GM23338 (cell line): ENCODE data around the gene DUSP9. TPM values are rescaled to one million over a fixed set of nuclear protein-coding genes. Genes with fewer than 3 reads are reported as not detected.

Experiments
- ATAC-seq: fragments of 200-7000 bp; cut with Tn5 transposase; 3 replicates; pipeline ENCODE4 v1.9.1; 2020
- DNase-seq: peaks from one replicate; pipeline ENCODE4 v3.0.0-alpha.2; 2015; ENCODE audit warnings: low spot score
- H2AFZ ChIP-seq: fragments of 200-600 bp; sonication (generic); 2 replicates; pipeline ENCODE4 v1.8.0; 2016; ENCODE audit warnings: antibody characterized with exemption, mild to moderate bottlenecking, moderate library complexity
- H3F3A ChIP-seq: fragments of 200-600 bp; sonication (generic); replicated peaks from 2 replicates; pipeline ENCODE4 v1.8.0; 2017; ENCODE audit warnings: antibody characterized with exemption, mixed run types, low read depth
- H3K27ac ChIP-seq: fragments of 200-600 bp; sonication (generic); 2 replicates; pipeline ENCODE4 v1.6.1; 2016; ENCODE audit warnings: low read depth
- H3K27me3 ChIP-seq: fragments of 200-600 bp; sonication (generic); 2 replicates; pipeline ENCODE4 v1.8.0; 2016; ENCODE audit warnings: mild to moderate bottlenecking, mixed run types, moderate library complexity; ENCODE audit not compliant: insufficient read depth
- H3K36me3 ChIP-seq: fragments of 200-600 bp; sonication (generic); 2 replicates; pipeline ENCODE4 v1.8.0; 2016; ENCODE audit warnings: mild to moderate bottlenecking; ENCODE audit not compliant: insufficient read depth
- H3K4me1 ChIP-seq: fragments of 200-600 bp; sonication (generic); 2 replicates; pipeline ENCODE4 v1.8.0; 2016; ENCODE audit warnings: mild to moderate bottlenecking, moderate library complexity; ENCODE audit not compliant: insufficient read depth
- H3K4me2 ChIP-seq: fragments of 200-600 bp; sonication (generic); 2 replicates; pipeline ENCODE4 v1.7.1; 2017; ENCODE audit warnings: mixed run types
- H3K4me3 ChIP-seq: fragments of 200-600 bp; sonication (generic); 2 replicates; pipeline ENCODE4 v1.6.1; 2016; ENCODE audit warnings: mixed run types
- H3K79me2 ChIP-seq: fragments of 200-600 bp; sonication (generic); replicated peaks from 2 replicates; pipeline ENCODE4 v1.8.0; 2017; ENCODE audit warnings: mild to moderate bottlenecking; ENCODE audit not compliant: insufficient read depth
- H3K9me2 ChIP-seq: fragments of 200-600 bp; sonication (generic); 2 replicates; pipeline ENCODE4 v1.8.0; 2017; ENCODE audit not compliant: insufficient read depth
- H4K20me1 ChIP-seq: fragments of 200-600 bp; sonication (generic); replicated peaks from 2 replicates; pipeline ENCODE4 v1.8.0; 2017; ENCODE audit warnings: mild to moderate bottlenecking; ENCODE audit not compliant: insufficient read depth
- H3K27ac Mint-ChIP-seq: 2 replicates; pipeline ENCODE4 v1.8.0; 2020; ENCODE audit warnings: inconsistent platforms, mild to moderate bottlenecking, moderate library complexity, mixed read lengths
- H3K27me3 Mint-ChIP-seq: 3 replicates; pipeline ENCODE4 v1.8.0; 2022; ENCODE audit warnings: low read depth, mild to moderate bottlenecking, moderate library complexity, mixed read lengths, inconsistent platforms; ENCODE audit not compliant: insufficient read depth, poor library complexity
- H3K36me3 Mint-ChIP-seq: 3 replicates; pipeline ENCODE4 v1.8.0; 2021; ENCODE audit warnings: low read depth, mild to moderate bottlenecking, inconsistent platforms, moderate library complexity, mixed read lengths
- H3K4me1 Mint-ChIP-seq: 3 replicates; pipeline ENCODE4 v1.8.0; 2020; ENCODE audit warnings: mild to moderate bottlenecking, inconsistent platforms, mixed read lengths
- H3K4me3 Mint-ChIP-seq: 3 replicates; pipeline ENCODE4 v1.8.0; 2021; ENCODE audit warnings: moderate library complexity, mild to moderate bottlenecking, inconsistent platforms, mixed read lengths
- H3K9me3 Mint-ChIP-seq: 3 replicates; pipeline ENCODE4 v1.8.0; 2020; ENCODE audit warnings: moderate library complexity, mild to moderate bottlenecking, inconsistent platforms, mixed read lengths
- CREB1 ChIP-seq: fragments of 250-450 bp; sonication (Bioruptor Pico); IDR thresholded peaks from 2 replicates; pipeline ENCODE4 v1.5.0; 2020; ENCODE audit warnings: low read depth, mild to moderate bottlenecking, moderate library complexity
- EZH2 ChIP-seq: fragments of 200-600 bp; sonication (generic); IDR thresholded peaks from one replicate; pipeline ENCODE4 v1.8.0; 2017; ENCODE audit warnings: antibody characterized with exemption, mild to moderate bottlenecking, low read depth; ENCODE audit not compliant: unreplicated experiment
- EZH2phosphoT487 ChIP-seq: fragments of 200-600 bp; sonication (generic); IDR thresholded peaks from one replicate; pipeline ENCODE4 v1.8.1; 2018; ENCODE audit warnings: antibody characterized with exemption; ENCODE audit not compliant: unreplicated experiment
- JUNB ChIP-seq: IDR thresholded peaks from one replicate; pipeline ENCODE4 v1.6.1; 2016; ENCODE audit warnings: antibody characterized with exemption; ENCODE audit not compliant: unreplicated experiment
- NANOG ChIP-seq: IDR thresholded peaks from 2 replicates; pipeline ENCODE4 v1.6.1; 2016; ENCODE audit warnings: antibody characterized with exemption, borderline replicate concordance
- POLR2AphosphoS5 ChIP-seq: IDR thresholded peaks from 2 replicates; pipeline ENCODE4 v1.6.1; 2016; ENCODE audit warnings: antibody characterized with exemption, low read depth
- STAT1 ChIP-seq: IDR thresholded peaks from one replicate; pipeline ENCODE4 v1.6.1; 2016; ENCODE audit warnings: antibody characterized with exemption; ENCODE audit not compliant: unreplicated experiment
- ZNF114 ChIP-seq: fragments of 250-450 bp; sonication (Bioruptor Pico); IDR thresholded peaks from 2 replicates; pipeline ENCODE4 v1.5.0; 2020; ENCODE audit warnings: mild to moderate bottlenecking, moderate library complexity
- ZNF331 ChIP-seq: fragments of 250-450 bp; sonication (Bioruptor Pico); IDR thresholded peaks from 2 replicates; pipeline ENCODE4 v1.5.0; 2020; ENCODE audit warnings: low read depth, mild to moderate bottlenecking, moderate library complexity
- polyA plus RNA-seq: library from polyadenylated mRNA; unstranded; fragments of >200 nt; fragmentation: Nextera tagmentation; extraction: Ambion mirVana; gene quantifications from 2 replicates; pipeline ENCODE4 v1.2.1, GENCODE V29; 2016
- total RNA-seq: library from RNA; depleted of rRNA; stranded (reverse); fragments of >200 nt; shearing (Covaris generic); gene quantifications from 2 replicates; pipeline ENCODE4 v1.2.3, GENCODE V29; 2014
- TF ChIP-seq, protein P1 (sequence below): fragments of 250-450 bp; sonication (Bioruptor Pico); IDR thresholded peaks from 2 replicates; pipeline ENCODE4 v1.5.0; 2020; ENCODE audit warnings: mild to moderate bottlenecking, moderate library complexity
- TF ChIP-seq, protein P2 (sequence below): IDR thresholded peaks from one replicate; pipeline ENCODE4 v1.6.1; 2018; ENCODE audit warnings: antibody characterized with exemption; ENCODE audit not compliant: unreplicated experiment
- TF ChIP-seq, protein P3 (sequence below), 2 experiments: fragments of 200-600 bp in 1 of 2; sonication (generic) in 1 of 2; conservative IDR thresholded peaks; 2 replicates each; pipeline versions ENCODE4 v1.5.1 to v1.6.1; 2016 to 2017; ENCODE audit warnings: antibody characterized with exemption in 2 of 2, low read depth in 2 of 2, mild to moderate bottlenecking in 2 of 2, moderate library complexity in 1 of 2
- TF ChIP-seq, protein P4 (sequence below): IDR thresholded peaks from 2 replicates; pipeline ENCODE4 v1.6.1; 2016; ENCODE audit warnings: antibody characterized with exemption

The DUSP9 gene
- total and polyA plus RNA-seq, 2 experiments from 2014 or later, result 0.71 to 3.9 TPM

DNA sequence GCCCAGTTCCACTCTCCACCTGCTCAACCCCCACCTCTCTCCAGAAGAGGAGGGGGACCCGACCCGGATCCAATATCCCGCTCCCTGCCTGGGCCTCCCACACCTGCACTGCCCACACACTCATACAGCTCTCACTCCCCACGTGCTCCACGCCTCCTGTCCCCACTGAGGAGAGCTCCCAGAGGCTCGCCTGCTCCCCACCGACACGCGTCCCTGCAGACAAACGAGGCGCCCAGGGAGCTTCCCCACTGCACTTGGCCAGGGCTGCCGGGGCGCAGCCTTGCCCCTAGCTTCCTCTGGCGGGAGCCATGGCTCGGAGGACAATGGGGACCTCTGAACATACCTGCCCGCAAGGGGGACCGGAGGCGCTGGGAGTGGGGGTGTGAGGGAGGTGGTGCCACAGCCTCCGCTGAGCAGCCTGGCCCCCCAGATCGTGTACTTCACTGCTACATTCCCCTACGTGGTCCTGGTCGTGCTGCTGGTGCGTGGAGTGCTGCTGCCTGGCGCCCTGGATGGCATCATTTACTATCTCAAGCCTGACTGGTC is 45.7 kb downstream of the DUSP9 start:
- no peak overlapping the region for H3K27ac Mint-ChIP-seq
- H3K4me2 ChIP-seq, result no peak overlapping the region
- TF ChIP-seq, protein P1, sequence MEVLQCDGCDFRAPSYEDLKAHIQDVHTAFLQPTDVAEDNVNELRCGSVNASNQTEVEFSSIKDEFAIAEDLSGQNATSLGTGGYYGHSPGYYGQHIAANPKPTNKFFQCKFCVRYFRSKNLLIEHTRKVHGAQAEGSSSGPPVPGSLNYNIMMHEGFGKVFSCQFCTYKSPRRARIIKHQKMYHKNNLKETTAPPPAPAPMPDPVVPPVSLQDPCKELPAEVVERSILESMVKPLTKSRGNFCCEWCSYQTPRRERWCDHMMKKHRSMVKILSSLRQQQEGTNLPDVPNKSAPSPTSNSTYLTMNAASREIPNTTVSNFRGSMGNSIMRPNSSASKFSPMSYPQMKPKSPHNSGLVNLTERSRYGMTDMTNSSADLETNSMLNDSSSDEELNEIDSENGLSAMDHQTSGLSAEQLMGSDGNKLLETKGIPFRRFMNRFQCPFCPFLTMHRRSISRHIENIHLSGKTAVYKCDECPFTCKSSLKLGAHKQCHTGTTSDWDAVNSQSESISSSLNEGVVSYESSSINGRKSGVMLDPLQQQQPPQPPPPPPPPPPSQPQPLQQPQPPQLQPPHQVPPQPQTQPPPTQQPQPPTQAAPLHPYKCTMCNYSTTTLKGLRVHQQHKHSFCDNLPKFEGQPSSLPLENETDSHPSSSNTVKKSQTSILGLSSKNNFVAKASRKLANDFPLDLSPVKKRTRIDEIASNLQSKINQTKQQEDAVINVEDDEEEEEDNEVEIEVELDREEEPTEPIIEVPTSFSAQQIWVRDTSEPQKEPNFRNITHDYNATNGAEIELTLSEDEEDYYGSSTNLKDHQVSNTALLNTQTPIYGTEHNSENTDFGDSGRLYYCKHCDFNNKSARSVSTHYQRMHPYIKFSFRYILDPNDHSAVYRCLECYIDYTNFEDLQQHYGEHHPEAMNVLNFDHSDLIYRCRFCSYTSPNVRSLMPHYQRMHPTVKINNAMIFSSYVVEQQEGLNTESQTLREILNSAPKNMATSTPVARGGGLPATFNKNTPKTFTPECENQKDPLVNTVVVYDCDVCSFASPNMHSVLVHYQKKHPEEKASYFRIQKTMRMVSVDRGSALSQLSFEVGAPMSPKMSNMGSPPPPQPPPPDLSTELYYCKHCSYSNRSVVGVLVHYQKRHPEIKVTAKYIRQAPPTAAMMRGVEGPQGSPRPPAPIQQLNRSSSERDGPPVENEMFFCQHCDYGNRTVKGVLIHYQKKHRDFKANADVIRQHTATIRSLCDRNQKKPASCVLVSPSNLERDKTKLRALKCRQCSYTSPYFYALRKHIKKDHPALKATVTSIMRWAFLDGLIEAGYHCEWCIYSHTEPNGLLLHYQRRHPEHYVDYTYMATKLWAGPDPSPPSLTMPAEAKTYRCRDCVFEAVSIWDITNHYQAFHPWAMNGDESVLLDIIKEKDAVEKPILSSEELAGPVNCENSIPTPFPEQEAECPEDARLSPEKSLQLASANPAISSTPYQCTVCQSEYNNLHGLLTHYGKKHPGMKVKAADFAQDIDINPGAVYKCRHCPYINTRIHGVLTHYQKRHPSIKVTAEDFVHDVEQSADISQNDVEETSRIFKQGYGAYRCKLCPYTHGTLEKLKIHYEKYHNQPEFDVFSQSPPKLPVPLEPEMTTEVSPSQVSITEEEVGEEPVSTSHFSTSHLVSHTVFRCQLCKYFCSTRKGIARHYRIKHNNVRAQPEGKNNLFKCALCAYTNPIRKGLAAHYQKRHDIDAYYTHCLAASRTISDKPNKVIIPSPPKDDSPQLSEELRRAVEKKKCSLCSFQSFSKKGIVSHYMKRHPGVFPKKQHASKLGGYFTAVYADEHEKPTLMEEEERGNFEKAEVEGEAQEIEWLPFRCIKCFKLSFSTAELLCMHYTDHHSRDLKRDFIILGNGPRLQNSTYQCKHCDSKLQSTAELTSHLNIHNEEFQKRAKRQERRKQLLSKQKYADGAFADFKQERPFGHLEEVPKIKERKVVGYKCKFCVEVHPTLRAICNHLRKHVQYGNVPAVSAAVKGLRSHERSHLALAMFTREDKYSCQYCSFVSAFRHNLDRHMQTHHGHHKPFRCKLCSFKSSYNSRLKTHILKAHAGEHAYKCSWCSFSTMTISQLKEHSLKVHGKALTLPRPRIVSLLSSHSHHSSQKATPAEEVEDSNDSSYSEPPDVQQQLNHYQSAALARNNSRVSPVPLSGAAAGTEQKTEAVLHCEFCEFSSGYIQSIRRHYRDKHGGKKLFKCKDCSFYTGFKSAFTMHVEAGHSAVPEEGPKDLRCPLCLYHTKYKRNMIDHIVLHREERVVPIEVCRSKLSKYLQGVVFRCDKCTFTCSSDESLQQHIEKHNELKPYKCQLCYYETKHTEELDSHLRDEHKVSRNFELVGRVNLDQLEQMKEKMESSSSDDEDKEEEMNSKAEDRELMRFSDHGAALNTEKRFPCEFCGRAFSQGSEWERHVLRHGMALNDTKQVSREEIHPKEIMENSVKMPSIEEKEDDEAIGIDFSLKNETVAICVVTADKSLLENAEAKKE (CRISPR knock-in tag), result no peak
- TF ChIP-seq, protein P2, sequence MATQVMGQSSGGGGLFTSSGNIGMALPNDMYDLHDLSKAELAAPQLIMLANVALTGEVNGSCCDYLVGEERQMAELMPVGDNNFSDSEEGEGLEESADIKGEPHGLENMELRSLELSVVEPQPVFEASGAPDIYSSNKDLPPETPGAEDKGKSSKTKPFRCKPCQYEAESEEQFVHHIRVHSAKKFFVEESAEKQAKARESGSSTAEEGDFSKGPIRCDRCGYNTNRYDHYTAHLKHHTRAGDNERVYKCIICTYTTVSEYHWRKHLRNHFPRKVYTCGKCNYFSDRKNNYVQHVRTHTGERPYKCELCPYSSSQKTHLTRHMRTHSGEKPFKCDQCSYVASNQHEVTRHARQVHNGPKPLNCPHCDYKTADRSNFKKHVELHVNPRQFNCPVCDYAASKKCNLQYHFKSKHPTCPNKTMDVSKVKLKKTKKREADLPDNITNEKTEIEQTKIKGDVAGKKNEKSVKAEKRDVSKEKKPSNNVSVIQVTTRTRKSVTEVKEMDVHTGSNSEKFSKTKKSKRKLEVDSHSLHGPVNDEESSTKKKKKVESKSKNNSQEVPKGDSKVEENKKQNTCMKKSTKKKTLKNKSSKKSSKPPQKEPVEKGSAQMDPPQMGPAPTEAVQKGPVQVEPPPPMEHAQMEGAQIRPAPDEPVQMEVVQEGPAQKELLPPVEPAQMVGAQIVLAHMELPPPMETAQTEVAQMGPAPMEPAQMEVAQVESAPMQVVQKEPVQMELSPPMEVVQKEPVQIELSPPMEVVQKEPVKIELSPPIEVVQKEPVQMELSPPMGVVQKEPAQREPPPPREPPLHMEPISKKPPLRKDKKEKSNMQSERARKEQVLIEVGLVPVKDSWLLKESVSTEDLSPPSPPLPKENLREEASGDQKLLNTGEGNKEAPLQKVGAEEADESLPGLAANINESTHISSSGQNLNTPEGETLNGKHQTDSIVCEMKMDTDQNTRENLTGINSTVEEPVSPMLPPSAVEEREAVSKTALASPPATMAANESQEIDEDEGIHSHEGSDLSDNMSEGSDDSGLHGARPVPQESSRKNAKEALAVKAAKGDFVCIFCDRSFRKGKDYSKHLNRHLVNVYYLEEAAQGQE, result no peak
- no peak for TF ChIP-seq EZH2
- no peak for TF ChIP-seq STAT1
- TF ChIP-seq EZH2phosphoT487, result no peak
- no peak for TF ChIP-seq ZNF331 (CRISPR knock-in tag)
- TF ChIP-seq JUNB, result no peak
- TF ChIP-seq NANOG, result no peak
- TF ChIP-seq CREB1 (CRISPR knock-in tag), result no peak
- TF ChIP-seq, protein P3, sequence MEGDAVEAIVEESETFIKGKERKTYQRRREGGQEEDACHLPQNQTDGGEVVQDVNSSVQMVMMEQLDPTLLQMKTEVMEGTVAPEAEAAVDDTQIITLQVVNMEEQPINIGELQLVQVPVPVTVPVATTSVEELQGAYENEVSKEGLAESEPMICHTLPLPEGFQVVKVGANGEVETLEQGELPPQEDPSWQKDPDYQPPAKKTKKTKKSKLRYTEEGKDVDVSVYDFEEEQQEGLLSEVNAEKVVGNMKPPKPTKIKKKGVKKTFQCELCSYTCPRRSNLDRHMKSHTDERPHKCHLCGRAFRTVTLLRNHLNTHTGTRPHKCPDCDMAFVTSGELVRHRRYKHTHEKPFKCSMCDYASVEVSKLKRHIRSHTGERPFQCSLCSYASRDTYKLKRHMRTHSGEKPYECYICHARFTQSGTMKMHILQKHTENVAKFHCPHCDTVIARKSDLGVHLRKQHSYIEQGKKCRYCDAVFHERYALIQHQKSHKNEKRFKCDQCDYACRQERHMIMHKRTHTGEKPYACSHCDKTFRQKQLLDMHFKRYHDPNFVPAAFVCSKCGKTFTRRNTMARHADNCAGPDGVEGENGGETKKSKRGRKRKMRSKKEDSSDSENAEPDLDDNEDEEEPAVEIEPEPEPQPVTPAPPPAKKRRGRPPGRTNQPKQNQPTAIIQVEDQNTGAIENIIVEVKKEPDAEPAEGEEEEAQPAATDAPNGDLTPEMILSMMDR (conservative IDR thresholded peaks at IDR 0.05; ENCODE audit: low read depth in 2 of 2), result no peak
- no peak for TF ChIP-seq ZNF114 (CRISPR knock-in tag)
- no peak for TF ChIP-seq POLR2AphosphoS5
- TF ChIP-seq, protein P4, sequence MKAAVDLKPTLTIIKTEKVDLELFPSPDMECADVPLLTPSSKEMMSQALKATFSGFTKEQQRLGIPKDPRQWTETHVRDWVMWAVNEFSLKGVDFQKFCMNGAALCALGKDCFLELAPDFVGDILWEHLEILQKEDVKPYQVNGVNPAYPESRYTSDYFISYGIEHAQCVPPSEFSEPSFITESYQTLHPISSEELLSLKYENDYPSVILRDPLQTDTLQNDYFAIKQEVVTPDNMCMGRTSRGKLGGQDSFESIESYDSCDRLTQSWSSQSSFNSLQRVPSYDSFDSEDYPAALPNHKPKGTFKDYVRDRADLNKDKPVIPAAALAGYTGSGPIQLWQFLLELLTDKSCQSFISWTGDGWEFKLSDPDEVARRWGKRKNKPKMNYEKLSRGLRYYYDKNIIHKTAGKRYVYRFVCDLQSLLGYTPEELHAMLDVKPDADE, result no peak
- no peaks in the 10 kb centered on the region for H4K20me1 ChIP-seq
- H3K27me3 Mint-ChIP-seq, result peaks cover 2% of the 10 kb centered on the region
- H3K27me3 ChIP-seq, result no peaks in the 10 kb centered on the region
- H3K36me3 Mint-ChIP-seq, result peaks cover 22% of the 10 kb centered on the region; the same call in 2 of the 3 replicates
- no peaks in the 10 kb centered on the region for H3K9me2 ChIP-seq
- no peaks in the 10 kb centered on the region for H3K4me1 ChIP-seq
- no peak for DNase-seq
- H3K36me3 ChIP-seq, result no peaks in the 10 kb centered on the region
- H3F3A ChIP-seq, result no peaks in the 10 kb centered on the region
- H3K4me3 ChIP-seq, result no peak overlapping the region
- ATAC-seq, result no peak
- H3K4me3 Mint-ChIP-seq, result no peak overlapping the region
- H3K79me2 ChIP-seq, result no peaks in the 10 kb centered on the region
- H2AFZ ChIP-seq, result no peak overlapping the region
- peaks cover 3% of the 10 kb centered on the region; the same call in 1 of the 3 replicates for H3K9me3 Mint-ChIP-seq
- H3K4me1 Mint-ChIP-seq, result no peaks in the 10 kb centered on the region; the same call in 2 of the 3 replicates
- H3K27ac ChIP-seq, result no peak overlapping the region
